ENCODE data around the gene CSRP1. TPM values are rescaled to one million over a fixed set of nuclear protein-coding genes. Genes with fewer than 3 reads are reported as not detected.

The CSRP1 gene
- total and polyA plus RNA-seq, 9 of the 15 experiments (the other 6 are each of a cell fraction or from before 2014, with no cell fraction given): 6.8 to 39.4 (median 23.7) TPM

DNA sequence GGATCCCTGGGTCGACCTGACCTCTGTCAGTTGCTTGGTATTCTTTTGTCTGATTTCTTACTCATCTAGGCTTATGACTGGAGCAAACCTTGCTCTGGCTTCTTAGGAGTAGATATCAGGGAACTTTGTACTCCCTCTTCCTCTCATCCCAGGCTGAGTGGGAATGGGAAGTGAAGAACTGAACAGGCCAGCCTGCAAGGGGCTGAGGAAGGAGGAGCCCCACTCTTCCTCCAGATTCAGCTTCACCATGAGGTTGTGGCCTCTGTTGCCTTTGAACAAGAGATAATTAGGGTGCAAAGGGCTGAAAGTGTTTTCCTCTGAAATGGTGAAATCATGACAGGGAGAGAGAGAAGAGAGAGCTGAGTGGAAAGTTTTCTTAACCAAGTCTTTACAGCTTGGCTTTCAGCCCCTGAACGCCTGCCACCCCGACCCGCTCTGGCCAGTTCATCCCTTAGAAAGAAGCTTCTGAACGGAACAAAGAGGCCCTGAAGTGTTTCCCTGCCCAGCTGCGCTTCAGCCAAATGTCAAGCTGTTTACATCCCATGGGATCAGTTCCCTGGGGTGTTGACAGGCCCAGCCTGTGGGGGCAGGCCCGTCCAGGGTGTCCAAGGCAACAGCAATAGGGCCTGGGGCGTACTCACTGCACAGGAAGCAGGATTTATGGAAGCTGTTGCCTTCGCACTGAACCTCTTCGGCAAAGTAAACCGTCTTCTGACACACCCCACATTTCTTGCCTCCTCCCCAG lies 11.2 kb downstream of the CSRP1 start:
- BruUV-seq (replicated peaks): no TSS peak
- DNase-seq (ENCODE audit: extremely low read depth in 1 of 4, low spot score in 3 of 4) (no peak), FAIRE-seq (no peak), ATAC-seq (no peak)
- Histone ChIP-seq H4K20me1 (replicated peaks; ENCODE audit: control insufficient read depth, insufficient read depth, low read length) (no peaks in the 10 kb centered on the region), H3K4me3 (no peak overlapping the region), H3K27me3 (ENCODE audit: control insufficient read depth in 2 of 2, insufficient read depth in 2 of 2, low read length in 2 of 2) (peaks cover 0 to 15% of the 10 kb centered on the region in 2 experiments; a peak in 1 of 5 replicates), H3K27ac (ENCODE audit: extremely low read depth, low read depth, low read length) (no peak overlapping the region), H3K79me2 (ENCODE audit: control insufficient read depth, insufficient read depth, low read length) (no peaks in the 10 kb centered on the region), H2AFZ (ENCODE audit: low read depth, low read length) (no peak overlapping the region), H3K9me1 (ENCODE audit: control insufficient read depth, insufficient read depth, low read length) (no peaks in the 10 kb centered on the region), H3K9ac (ENCODE audit: insufficient read depth in 1 of 2, low read depth in 2 of 2, low read length in 2 of 2) (no peak overlapping the region), H3K4me2 (ENCODE audit: insufficient read depth, low read length) (no peak overlapping the region), H3K36me3 (ENCODE audit: control insufficient read depth, insufficient read depth, low read length) (no peaks in the 10 kb centered on the region), H3K9me3 (replicated peaks; ENCODE audit: control insufficient read depth, insufficient read depth, low read depth, low read length) (no peaks in the 10 kb centered on the region), H3K4me1 (replicated peaks in 1 of 2; ENCODE audit: control insufficient read depth in 2 of 2, insufficient read depth in 2 of 2, low read length in 2 of 2) (no peaks in the 10 kb centered on the region; a peak in 1 of 5 replicates)
- ChIA-PET CTCF (ENCODE audit: low intra/inter-chr PET ratio) (no interaction called here), POLR2A (interaction anchor here (0.6 to 2.8 kb wide), 11 partner anchors 9 to 419 kb away, joined by 3 to 12 read pairs (median 3); partner anchors contain the start of gene CSRP1)
- WGBS (ENCODE audit: insufficient coverage, low coverage, missing lambda C conversion rate): 37% methylated on average over 11 of the region's 11 CpGs
- TF ChIP-seq STAG1 (CRISPR knock-in tag; IDR thresholded peaks at IDR 0.05; ENCODE audit: borderline replicate concordance): no peak
- TF ChIP-seq, protein P1, sequence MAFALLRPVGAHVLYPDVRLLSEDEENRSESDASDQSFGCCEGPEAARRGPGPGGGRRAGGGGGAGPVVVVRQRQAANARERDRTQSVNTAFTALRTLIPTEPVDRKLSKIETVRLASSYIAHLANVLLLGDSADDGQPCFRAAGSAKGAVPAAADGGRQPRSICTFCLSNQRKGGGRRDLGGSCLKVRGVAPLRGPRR (CRISPR knock-in tag; IDR thresholded peaks at IDR 0.05): no peak
- TF ChIP-seq MTA1 (IDR thresholded peaks at IDR 0.05; ENCODE audit: borderline replicate concordance): no peak
- TF ChIP-seq ZNF263 (CRISPR knock-in tag; IDR thresholded peaks at IDR 0.05; ENCODE audit: borderline replicate concordance): no peak
- no peak for TF ChIP-seq KAT8 (IDR thresholded peaks at IDR 0.05; ENCODE audit: low read depth)
- TF ChIP-seq TCF7 (IDR thresholded peaks at IDR 0.05; ENCODE audit: borderline replicate concordance): no peak
- TF ChIP-seq, protein P2, sequence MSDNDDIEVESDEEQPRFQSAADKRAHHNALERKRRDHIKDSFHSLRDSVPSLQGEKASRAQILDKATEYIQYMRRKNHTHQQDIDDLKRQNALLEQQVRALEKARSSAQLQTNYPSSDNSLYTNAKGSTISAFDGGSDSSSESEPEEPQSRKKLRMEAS (CRISPR knock-in tag; IDR thresholded peaks at IDR 0.05): 0 out of 2 replicates have a peak, but pooled peaks have one; percentile 10
- TF ChIP-seq RFX1 (IDR thresholded peaks at IDR 0.05): peak; percentile 12; the same call in 1 of the 2 replicates
- no peak for TF ChIP-seq ZNF561 (CRISPR knock-in tag; conservative IDR thresholded peaks at IDR 0.05)
- TF ChIP-seq, protein P3, sequence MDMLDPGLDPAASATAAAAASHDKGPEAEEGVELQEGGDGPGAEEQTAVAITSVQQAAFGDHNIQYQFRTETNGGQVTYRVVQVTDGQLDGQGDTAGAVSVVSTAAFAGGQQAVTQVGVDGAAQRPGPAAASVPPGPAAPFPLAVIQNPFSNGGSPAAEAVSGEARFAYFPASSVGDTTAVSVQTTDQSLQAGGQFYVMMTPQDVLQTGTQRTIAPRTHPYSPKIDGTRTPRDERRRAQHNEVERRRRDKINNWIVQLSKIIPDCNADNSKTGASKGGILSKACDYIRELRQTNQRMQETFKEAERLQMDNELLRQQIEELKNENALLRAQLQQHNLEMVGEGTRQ (CRISPR knock-in tag; IDR thresholded peaks at IDR 0.05): no peak
- TF ChIP-seq PRDM10 (IDR thresholded peaks at IDR 0.05; ENCODE audit: partially characterized antibody): no peak
- TF ChIP-seq CCAR2 (IDR thresholded peaks at IDR 0.05; ENCODE audit: low read depth, low read length): no peak
- in situ Hi-C loops (cut with MboI): no loop called here
- intact Hi-C loops (cut with micrococcal nuclease): no loop called here
